Activated CD4-positive, alpha-beta T cell treated with anti-CD3 and anti-CD28 coated beads, Interleukin-2, amount 50 U/mL, for 48 hours (primary cell): ENCODE measurements around the gene HYAL4.

Experiments used
- DNase-seq, 2 experiments: peaks; one replicate each; pipeline ENCODE4 v3.0.0-alpha.2; 2020

The HYAL4 gene

GRCh38 chr7:123917878-123918277 lies 72.9 kb downstream of the HYAL4 start:
- no peak for DNase-seq

GRCh38 chr7:123918309-123918708 lies 73.3 kb downstream of the HYAL4 start:
- no peak for DNase-seq

- no peak for DNase-seq
These were observed 78.6 kb downstream of the HYAL4 start for GRCh38 chr7:123923599-123923998.

- DNase-seq, result no peak
These were observed 80.0 kb downstream of the HYAL4 start, which contains the start of gene SPAM1 for GRCh38 chr7:123924941-123925340. Gene SPAM1, plus strand, starts transcription at chr7:123925241. Its CDS starts 28,330 bp downstream, at chr7:123953571.
